ENCODE measurements around the gene TTC17. TPM values are rescaled to one million over a fixed set of nuclear protein-coding genes. Genes with fewer than 3 reads are reported as not detected.

The TTC17 gene
- total and polyA plus RNA-seq, 2 of the 8 experiments (the other 6 are each of a cell fraction or from before 2014, with no cell fraction given), result 65.1 to 80.1 TPM

- Histone ChIP-seq H3K79me2 (ENCODE audit: control insufficient read depth in 1 of 2, insufficient read depth in 2 of 2, low read length in 2 of 2) (no peaks in the 10 kb centered on the region), H3K9me3 (ENCODE audit: insufficient read depth in 2 of 2, low read depth in 1 of 2, low read length in 1 of 2) (no peaks in the 10 kb centered on the region), H4K91ac (replicated peaks; ENCODE audit: insufficient read length, low read length) (no peak overlapping the region), H2BK20ac (ENCODE audit: low read length) (no peak overlapping the region), H3K36me3 (ENCODE audit: control insufficient read depth in 2 of 4, insufficient read depth in 4 of 4, low read length in 3 of 4) (peaks cover 14 to 87% (median 41%) of the 10 kb centered on the region in 4 experiments), H4K5ac (ENCODE audit: insufficient read length, low read depth, low read length) (no peak overlapping the region), H3K79me1 (ENCODE audit: low read depth, low read length) (no peaks in the 10 kb centered on the region; the same call in 1 of the 2 replicates), H2AK5ac (ENCODE audit: low read depth, low read length) (no peak overlapping the region), H4K8ac (ENCODE audit: extremely low read depth, insufficient read depth, low read length) (no peak overlapping the region), H3K4me1 (replicated peaks in 1 of 4; ENCODE audit: control insufficient read depth in 3 of 4, insufficient read depth in 4 of 4, low read length in 3 of 4) (peaks cover 0 to 3% (median 0%) of the 10 kb centered on the region in 4 experiments; a peak in 1 of 7 replicates), H3K4me2 (ENCODE audit: insufficient read depth in 1 of 2, low read depth in 2 of 2, low read length in 2 of 2) (no peak overlapping the region), H3K4ac (replicated peaks; ENCODE audit: insufficient read length, low read depth, low read length) (no peak overlapping the region), H3K18ac (ENCODE audit: extremely low read depth, low read length) (no peak overlapping the region), H3K4me3 (ENCODE audit: extremely low read depth in 1 of 4, insufficient read depth in 2 of 4, low read depth in 3 of 4, low read length in 4 of 4) (no peak overlapping the region), H2AFZ (ENCODE audit: low read length) (no peak overlapping the region), H3K56ac (replicated peaks; ENCODE audit: insufficient read length, low read depth, low read length) (no peak overlapping the region), H3K9ac (replicated peaks in 1 of 4; ENCODE audit: extremely low read depth in 1 of 4, low read depth in 3 of 4, low read length in 3 of 4) (no peak overlapping the region), H3K23ac (ENCODE audit: insufficient read length) (no peak overlapping the region), H4K20me1 (replicated peaks in 1 of 2; ENCODE audit: control insufficient read depth in 1 of 2, insufficient read depth in 2 of 2, low read length in 2 of 2) (no peaks in the 10 kb centered on the region), H3K14ac (ENCODE audit: insufficient read length) (no peak overlapping the region), H3K27ac (ENCODE audit: low read depth, low read length) (no peak overlapping the region), H2BK5ac (ENCODE audit: low read depth, low read length) (no peak overlapping the region), H2BK12ac (ENCODE audit: low read depth, low read length) (no peak overlapping the region), H2BK15ac (ENCODE audit: low read length) (no peak overlapping the region), H2BK120ac (replicated peaks; ENCODE audit: low read depth, low read length) (no peak overlapping the region), H3K23me2 (ENCODE audit: low read depth, low read length) (no peaks in the 10 kb centered on the region), H3K27me3 (replicated peaks in 1 of 4; ENCODE audit: control insufficient read depth in 3 of 4, extremely low read depth in 1 of 4, insufficient read depth in 3 of 4, low read length in 3 of 4) (no peaks in the 10 kb centered on the region)
- ChIA-PET CTCF (ENCODE audit: partially characterized antibody) (interaction anchor here (0.7 to 1.1 kb wide), 4 partner anchors 8 to 71 kb away, joined by 3 to 4 read pairs (median 3); no protein-coding TSS in a partner anchor), POLR2A (ENCODE audit: partially characterized antibody) (interaction anchor here (2.0 kb wide), 1 partner anchor 45 kb away, joined by 5 read pairs; the partner anchor contains the start of gene TTC17)
- FAIRE-seq (no peak), DNase-seq (ENCODE audit: low read depth in 1 of 2, low spot score in 2 of 2) (no peak)
- WGBS, 2 experiments (ENCODE audit: extremely low coverage in 1 of 2, insufficient coverage in 1 of 2, insufficient read length in 1 of 2, insufficient replicate concordance in 2 of 2, low coverage in 1 of 2, low lambda C conversion rate in 2 of 2, missing lambda C conversion rate in 1 of 2), result 94% methylated on average over 8 of the region's 8 CpGs; no CpG with 5 or more reads in 1 of the 2 experiments
- TF ChIP-seq KDM1A (IDR thresholded peaks at IDR 0.05; ENCODE audit: borderline replicate concordance, low read length) (no peak), HDAC2 (IDR thresholded peaks at IDR 0.05; ENCODE audit: borderline replicate concordance in 1 of 2, low read depth in 2 of 2, low read length in 2 of 2) (no peak), ZNF274 (IDR thresholded peaks at IDR 0.05; ENCODE audit: borderline replicate concordance, extremely low read depth, low read length) (no peak), POU5F1 (IDR thresholded peaks at IDR 0.05; ENCODE audit: low read depth, low read length) (no peak), RNF2 (IDR thresholded peaks at IDR 0.05; ENCODE audit: borderline replicate concordance, low read depth, low read length, missing control alignments, poor library complexity, severe bottlenecking) (no peak), TAF1 (IDR thresholded peaks at IDR 0.05; ENCODE audit: low read depth, low read length) (no peak), POLR2A (IDR thresholded peaks at IDR 0.05; ENCODE audit: control extremely low read depth in 1 of 2, low read depth in 2 of 2, low read length in 2 of 2) (no peak), SP1 (IDR thresholded peaks at IDR 0.05; ENCODE audit: low read depth, low read length) (no peak), YY1 (IDR thresholded peaks at IDR 0.05; ENCODE audit: low read depth, low read length) (no peak), SIX5 (IDR thresholded peaks at IDR 0.05; ENCODE audit: low read depth, low read length) (no peak), TAF7 (optimal IDR thresholded peaks at IDR 0.05; ENCODE audit: borderline replicate concordance, low read depth, low read length) (no peak), KDM5A (IDR thresholded peaks at IDR 0.05; ENCODE audit: low read length) (no peak)
Observed at GRCh38 chr11:43403357-43404231, 44.9 kb downstream of the TTC17 start.

Measured in H1 (cell line).